NCI-H2196 treated with DMSO at 0.1 percent for 48 hours (cell line): ENCODE data around the gene PRMT1.

Experiments
- DNase-seq: peaks from one replicate; lab custom pipeline; 2025; ENCODE audit not compliant: unreplicated experiment; lab: John Stamatoyannopoulos, UW

The PRMT1 gene

DNA sequence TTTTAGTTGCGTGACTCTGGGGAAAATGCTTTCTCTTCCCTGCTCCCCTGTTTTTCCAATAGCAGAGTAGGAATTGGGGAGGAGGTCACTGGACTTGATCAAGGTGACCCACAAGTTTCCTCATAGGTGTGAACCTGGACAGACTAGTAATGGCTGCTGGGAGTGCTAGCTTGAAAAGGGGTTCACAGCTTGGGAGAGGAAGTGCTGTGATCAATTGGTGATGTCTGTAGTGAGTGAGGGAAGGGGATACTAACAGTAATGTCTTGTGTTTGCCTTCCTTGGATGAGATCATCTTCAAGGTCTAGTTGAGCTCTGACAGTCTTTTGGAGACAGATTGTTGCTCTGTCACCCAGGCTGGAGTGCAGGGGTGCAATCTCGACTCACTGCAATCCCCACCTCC lies 9.6 kb upstream of the PRMT1 start:
- no peak for DNase-seq

DNA sequence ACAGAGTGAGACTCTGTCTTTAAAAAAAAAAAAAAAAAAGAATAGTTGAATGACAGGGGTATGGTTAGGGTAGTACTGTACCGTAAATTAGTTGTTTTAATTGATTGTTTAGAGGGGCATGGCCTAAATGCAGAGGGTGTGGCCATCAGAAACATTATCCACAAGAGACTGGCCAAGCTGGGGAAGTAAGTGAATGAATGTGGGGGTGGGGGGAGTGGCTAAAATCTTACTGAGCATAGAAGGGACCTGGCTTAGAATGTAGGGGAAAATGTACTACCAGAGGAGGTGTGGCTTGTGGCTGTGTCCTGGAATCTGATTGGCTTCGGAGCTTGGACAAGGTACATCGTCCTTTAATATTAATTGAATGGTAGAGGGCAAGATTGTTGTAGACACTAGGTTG lies 7.6 kb upstream of the PRMT1 start:
- no peak for DNase-seq

DNA sequence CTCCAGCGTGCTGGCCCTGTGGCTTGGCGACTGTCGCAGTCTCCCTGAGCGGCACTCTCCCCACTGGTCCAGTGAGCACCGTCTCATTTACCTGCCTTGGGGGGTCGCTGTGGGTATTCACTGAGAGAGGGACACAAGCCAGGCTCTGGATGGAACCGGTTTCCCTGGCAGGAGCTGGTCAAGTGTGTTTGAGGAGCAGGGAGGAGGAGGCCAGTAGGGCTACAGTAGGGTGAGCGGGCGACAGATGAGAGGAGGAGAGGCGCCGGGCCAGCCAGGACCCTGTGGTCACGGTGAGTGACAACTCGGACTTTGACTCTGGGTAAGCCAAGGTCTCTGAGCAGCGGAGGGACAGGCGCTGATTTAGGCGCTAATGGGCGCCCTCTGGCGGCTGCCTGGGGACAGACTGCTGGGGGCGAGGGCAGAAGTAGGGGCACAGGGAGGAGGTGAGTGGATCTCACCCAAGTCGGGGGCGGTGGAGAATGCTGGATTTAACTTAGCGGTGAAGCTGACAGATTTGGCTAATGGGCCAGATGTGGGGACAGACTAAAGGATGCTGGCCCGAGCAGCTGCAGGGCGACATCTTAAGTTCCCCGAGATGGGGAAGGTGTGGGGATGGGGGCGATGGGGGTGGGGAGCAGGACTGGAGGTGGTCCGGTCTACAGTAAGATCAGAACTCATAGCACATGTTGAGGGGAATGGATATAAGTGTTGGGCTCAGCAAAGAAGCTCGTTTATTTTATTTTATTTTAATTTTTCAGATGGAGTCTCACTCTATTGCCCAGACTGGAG lies 4.7 kb upstream of the PRMT1 start:
- peak; percentile 60 for DNase-seq

DNA sequence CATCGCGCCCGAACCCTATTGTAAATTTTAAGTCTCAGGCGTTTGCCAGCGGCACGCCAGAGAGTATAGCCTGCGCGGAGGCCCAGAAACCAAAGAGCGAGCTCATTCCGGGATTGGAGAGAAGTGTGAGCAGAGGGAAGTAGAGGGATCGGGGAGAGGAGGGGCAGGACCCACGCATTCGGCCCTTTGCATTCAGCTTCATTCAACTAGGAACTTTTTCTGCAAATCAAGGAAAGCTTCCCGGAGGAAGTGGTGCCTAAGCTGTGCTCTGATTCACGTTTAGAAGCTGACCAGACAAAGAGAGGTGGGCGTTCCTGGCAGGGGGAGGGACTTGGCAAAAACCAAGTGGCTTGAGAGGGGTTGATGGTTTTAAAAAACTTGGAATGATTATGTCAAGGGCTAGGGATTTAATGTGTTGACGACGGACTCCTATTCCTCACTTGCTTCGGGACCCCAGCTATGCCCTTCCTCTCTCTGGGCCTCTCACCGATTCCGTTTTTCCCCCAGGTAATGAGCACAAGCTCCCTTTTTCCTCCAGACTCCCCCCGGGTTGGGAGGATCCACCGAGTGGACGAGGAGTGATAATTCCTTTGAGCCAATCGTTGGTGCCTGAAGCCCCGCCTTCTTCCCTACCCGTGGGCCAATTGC lies 811 bp upstream of the PRMT1 start:
- DNase-seq = peak; percentile 89

DNA sequence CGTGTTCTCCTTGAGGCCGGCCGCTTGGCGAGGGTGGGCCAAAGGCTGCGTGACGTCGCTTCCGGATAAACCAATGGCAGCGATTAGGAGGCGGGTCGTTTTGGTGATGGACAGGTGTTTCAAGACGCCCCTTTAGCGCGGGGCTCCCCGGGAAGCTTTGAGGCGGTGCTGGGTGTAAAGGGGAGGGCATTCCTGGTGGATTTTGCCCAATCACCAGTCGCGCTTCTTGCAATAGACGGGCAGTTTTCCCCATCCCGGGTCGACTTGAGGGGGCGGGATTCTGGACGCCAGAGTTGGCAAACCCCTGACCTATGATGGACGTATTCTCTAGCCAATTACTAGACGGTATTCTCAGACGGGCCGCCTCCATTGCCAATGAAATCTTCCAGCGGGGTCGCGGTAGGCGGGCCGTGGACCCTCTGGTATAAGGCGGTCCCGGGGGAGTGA lies 264 bp upstream of the PRMT1 start:
- DNase-seq = peak; percentile 100

DNA sequence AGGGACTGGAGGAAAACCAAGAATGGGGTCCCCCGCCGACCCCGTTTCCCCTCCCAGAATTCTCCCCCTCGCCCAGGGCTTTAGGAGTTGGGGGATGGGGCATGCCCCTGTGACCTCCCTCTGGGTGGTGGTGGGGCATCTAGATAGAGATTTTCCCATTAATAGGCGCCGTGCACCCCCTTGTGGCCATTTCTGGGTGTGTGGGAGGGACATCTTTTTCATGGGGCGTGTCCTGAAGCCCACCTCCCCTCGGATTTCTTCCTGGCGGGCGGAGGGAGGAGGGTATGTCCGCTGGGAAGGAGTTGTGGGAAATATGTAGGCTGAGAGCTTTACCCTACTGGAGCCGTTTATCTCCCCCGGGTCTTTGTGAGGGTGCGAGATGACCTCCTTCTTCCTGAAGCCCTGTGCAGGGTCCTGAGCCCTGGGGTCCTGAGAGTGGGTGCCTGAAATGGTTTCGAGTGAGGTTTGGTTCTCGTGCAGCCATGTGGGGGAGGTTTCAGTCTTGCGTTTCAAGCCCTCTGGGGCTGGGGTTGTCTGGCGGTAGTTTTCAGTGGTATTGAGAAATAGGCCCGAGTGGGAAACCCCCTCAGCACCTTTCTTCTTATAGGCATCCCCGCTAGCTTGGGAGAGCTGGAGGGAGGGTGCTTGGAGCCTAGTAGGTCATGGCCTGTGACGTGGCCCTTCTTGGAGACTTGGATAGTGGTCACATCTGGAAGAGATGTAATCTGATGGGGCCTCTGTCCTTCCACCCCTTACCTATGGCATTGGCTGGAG lies 1.0 kb downstream of the PRMT1 start:
- DNase-seq = no peak

DNA sequence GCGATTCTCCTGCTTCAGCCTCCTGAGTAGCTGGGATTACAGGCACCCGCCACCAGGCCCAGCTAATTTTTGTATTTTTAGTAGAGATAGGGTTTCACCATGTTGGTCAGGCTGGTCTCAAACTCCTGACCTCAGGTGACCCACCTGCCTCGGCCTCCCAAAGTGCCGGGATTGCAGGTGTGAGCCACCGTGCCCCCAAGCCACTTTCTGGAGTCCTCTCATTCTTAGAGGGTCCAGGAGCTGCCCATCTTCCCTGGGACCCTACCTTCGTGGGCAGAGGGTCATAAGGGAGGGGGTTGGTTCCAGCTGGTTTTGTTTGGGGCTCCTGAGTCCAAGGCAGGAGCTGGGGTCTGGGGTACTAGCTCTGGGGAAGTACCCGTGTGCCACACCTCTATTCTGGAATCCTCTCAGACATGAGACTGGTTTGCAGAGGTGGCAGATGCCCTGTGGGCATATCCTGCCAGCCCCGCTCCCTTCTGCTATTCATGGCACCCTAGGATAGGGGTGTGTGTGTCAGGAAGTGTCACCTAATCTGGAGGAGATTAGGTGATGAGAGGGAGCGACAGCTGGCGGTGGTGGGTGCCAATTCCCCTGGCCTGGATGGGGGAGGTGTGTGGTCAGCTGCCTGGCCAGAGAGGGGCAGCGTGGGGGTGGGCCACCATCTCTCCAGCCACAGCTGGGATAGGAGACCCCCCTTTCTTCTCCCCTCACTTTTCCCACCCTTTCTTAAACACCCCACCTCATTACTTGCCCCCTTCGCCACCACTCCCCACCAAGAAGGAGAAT lies 2.1 kb downstream of the PRMT1 start:
- DNase-seq = no peak

DNA sequence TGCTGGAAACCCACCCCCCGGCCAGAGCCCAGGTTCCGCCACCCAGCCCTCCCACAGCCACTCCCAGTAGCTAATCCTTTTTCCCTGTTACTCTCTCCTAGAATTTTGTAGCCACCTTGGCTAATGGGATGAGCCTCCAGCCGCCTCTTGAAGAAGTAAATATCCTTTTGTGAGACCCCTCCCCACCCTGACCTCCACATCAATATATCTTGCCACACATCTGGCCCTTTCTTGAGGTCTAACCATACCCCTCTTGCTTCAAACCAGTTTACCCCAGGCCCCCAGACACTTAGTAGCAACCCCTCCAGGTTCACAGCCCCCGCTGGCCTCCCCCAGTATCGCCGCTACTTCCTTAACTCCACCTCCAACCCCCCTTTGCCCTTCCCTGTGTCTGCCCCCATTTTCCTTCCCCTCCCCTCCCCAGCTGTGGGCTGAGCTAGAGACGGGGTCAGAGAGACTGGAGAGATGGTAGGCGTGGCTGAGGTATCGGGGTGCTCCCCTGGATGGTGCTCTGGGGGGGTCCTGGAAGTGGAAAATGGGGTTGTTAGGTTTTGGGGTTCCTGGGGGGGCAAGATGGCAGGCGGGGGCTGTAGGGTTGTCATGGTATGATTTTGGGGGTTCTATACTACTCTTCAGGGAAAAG lies 2.8 kb downstream of the PRMT1 start:
- no peak for DNase-seq

DNA sequence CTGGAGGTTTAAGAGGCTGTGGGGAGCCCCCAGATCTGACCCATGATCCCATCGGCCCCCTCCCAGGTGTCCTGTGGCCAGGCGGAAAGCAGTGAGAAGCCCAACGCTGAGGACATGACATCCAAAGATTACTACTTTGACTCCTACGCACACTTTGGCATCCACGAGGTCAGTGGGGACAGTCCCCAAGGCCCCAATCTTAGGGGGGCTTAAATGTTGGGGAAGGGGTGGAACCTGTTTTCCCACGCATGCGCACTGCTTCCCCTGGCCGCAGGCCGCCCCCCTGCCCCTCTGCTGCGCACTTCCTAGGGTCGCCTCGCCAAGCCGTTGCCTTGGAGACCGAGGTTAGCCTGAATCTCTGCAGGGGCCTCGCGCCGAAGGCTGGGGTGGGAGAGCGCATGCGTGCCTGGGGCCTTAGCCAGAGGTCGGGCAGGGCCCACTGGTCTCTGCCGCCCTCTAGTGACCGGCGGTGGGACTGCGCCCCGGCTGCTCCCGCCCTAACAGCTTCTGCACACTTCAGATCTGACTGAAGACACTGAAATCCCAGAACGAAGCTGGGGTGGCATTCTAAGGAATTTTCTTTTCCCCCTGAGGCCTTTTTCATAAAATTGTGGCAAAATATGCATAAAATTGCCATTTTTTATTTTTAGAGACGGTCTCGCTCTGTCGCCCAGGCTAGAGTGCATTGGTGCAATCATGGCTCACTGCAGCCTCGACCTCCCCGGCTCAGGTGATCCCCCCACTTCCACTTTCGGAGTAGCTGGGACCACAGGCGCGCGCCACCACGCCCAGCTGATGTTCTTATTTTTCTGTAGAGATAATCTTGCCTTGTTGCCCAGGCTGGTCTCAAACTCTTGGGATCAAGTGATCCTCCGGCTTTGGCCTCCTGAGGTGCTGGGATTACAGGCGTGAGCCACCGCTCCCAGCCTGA lies 3.6 kb downstream of the PRMT1 start:
- peak; percentile 69 for DNase-seq

DNA sequence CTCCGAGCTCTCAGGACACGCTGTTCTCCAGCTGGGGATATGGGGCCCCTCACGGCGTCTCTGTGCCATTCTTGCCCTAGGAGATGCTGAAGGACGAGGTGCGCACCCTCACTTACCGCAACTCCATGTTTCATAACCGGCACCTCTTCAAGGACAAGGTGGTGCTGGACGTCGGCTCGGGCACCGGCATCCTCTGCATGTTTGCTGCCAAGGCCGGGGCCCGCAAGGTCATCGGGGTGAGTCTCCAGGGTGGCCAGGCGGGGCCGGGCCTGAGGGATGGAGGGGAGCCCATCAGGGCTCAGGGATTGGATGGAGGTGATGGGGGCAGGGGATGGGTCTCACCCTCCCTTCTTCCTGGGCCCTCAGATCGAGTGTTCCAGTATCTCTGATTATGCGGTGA lies 4.8 kb downstream of the PRMT1 start:
- DNase-seq = no peak

DNA sequence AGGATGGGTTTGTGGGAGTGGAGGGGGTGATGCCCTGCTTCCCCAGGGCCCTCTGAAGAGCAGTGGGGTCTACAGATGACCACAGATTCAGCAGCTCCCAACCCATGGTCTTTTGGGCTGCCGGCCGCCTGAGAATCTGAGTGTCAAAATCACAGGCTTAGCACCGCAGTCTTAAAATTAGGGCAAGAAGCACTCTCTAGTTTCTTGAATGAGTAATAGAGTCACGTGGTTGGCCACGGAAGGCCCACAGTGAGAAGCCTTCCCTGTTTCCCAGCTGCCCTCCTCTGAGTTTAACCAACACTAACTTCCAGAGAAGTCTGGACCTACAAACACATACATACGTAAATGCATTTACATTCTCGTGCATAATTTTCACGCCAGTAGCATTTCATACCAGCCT lies 5.2 kb downstream of the PRMT1 start:
- no peak for DNase-seq

DNA sequence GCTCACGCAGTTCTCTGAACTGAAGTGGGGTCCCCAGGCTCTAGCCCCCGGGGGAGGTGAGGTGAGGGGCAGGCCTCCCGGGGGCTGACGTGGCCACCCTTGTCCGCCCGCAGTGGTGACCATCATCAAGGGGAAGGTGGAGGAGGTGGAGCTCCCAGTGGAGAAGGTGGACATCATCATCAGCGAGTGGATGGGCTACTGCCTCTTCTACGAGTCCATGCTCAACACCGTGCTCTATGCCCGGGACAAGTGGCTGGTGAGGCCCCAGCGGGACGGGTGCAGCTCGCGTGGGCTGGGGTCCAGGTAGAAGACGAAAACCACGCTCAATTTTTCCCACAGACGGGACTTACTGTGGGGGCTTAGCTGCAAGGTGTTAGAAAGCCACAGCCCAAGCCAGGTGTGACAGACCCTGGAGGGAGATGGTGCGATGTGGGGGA lies 6.8 kb downstream of the PRMT1 start:
- DNase-seq = no peak

DNA sequence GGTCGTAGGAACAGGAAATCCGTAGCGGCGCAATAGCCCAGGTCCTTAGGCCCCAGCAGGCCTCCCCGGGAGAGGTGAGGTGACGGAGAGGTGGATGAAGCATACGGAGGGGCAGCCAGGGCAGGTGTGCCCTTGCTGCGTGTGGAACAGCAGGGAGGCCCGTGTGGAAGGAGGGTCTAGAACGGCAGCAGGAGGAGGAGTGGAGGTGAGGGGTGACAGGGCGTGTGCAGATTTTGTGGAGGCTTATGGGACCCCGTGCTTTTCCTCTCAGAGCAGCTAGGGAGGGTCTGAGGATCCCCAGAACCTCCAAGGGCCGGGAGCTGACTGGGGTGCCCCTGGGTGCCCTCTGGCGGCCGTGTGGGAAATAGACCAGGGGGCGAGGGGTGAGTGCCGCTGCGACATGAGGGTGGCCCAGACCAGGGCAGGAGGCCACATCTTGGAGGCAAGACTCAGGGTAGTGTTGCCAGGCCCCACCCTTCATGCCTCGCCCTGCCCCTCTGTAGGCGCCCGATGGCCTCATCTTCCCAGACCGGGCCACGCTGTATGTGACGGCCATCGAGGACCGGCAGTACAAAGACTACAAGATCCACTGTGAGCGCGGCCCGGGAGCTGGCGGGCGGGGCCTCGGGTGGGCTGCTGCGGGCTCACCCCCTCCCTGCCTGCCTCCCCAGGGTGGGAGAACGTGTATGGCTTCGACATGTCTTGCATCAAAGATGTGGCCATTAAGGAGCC lies 7.3 kb downstream of the PRMT1 start:
- DNase-seq = no peak

DNA sequence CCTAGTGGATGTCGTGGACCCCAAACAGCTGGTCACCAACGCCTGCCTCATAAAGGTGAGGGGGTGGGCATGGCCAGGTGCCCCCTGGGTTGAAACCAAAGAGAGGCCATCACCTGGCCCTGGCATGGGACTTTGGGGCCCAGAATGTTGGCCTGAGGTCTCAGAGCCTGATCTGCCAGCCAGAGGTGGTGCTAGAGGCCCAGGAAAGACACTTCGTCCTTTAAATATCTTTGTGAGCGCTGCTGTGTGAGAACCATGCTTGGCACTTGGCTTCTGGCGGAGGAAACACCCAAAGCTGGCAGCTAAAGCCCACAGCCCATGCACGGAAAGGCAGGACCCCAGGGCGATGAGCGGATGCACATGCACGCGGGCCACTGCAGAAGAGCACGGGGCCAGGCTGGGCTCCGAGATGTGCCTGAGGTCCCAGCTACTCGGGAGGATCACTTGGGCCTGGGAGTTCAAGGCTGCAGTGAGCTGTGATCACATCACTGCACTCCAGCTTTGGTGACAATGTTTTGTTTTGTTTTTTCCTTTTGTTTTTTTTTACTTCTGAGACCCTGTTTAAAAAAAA lies 8.0 kb downstream of the PRMT1 start:
- DNase-seq = no peak

DNA sequence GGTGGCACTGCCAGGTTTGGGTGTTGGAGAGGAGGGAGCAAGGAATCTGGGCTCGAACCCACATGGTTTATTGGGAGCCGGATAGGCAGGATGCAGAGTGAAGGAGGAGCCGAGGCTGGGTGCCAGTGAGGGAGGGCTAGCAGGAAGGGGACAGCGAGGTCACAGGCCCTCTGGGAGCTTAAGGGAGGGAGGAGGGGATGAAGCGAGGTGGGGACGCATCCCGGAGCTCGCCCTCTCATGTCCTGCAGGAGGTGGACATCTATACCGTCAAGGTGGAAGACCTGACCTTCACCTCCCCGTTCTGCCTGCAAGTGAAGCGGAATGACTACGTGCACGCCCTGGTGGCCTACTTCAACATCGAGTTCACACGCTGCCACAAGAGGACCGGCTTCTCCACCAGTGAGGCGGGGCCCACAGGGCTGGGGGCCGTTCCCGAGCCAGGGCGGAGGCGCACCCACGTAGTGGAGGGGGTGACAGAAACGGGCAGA lies 8.8 kb downstream of the PRMT1 start:
- DNase-seq = no peak

DNA sequence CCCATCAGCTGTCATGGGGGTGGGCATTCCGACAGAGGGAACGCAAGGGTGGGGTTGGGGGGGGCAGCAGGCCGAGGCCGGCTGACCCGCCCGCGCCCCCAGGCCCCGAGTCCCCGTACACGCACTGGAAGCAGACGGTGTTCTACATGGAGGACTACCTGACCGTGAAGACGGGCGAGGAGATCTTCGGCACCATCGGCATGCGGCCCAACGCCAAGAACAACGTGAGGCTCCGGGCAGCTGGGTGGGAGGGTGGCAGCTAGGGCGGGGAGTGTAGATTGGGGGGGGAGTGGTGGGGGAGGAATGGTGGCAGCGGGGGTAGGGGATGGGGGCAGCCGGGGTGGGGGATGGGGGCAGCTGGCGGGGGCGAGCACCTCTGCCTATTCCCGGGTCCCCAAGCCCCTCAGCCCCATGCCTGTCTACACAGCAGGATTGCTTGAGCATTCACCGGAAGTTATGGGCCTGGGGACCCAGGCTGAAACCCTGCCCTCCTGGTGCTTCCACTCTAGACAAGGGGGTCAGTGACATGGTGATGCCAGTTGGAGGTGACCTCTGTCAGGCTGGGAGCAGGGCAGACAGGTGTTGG lies 9.5 kb downstream of the PRMT1 start:
- no peak for DNase-seq

DNA sequence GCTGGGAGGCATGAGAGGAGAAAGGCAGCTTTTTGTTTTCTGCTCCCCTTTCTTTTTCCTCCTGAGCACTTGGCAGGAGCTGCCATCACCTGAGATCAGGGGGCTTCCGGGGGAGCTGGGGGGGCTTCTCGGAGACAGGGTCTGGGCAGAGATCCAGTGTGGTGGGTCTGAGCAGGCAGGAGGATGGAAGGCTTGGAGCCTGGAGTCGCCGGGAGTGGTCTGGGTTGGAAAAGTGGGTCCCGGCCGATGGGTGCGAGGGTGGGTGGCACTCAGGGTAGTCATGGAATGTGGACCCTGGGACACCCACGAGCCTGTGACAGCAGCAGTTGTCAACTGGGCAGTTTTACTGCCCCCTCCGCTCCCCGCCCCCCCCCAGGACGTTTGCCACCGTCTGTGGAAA lies 10.1 kb downstream of the PRMT1 start:
- no peak for DNase-seq
